Smooth muscle cell (in vitro differentiated cells): Measurements from ENCODE around the gene SLIT3. TPM values are rescaled to one million over a fixed set of nuclear protein-coding genes. Genes with fewer than 3 reads are reported as not detected.

Source experiments
- DNase-seq: peaks from one replicate; lab custom pipeline; 2025; ENCODE audit not compliant: unreplicated experiment; lab: John Stamatoyannopoulos, UW
- H2AFZ ChIP-seq: fragments of 200-600 bp; sonication (generic); 2 replicates; pipeline ENCODE4 v1.6.0; 2016; ENCODE audit warnings: antibody characterized with exemption, low read depth, mild to moderate bottlenecking
- H3F3A ChIP-seq: fragments of 200-600 bp; sonication (generic); 2 replicates; pipeline ENCODE4 v1.6.0; 2017; ENCODE audit warnings: antibody characterized with exemption, low read depth
- H3K27ac ChIP-seq: fragments of 200-600 bp; sonication (generic); 2 replicates; pipeline ENCODE4 v1.5.1; 2016; ENCODE audit warnings: low read depth, mild to moderate bottlenecking
- H3K27me3 ChIP-seq: fragments of 200-600 bp; sonication (generic); 2 replicates; pipeline ENCODE4 v1.6.1; 2016; ENCODE audit warnings: low read depth, mild to moderate bottlenecking
- H3K36me3 ChIP-seq: fragments of 200-600 bp; sonication (generic); 2 replicates; pipeline ENCODE4 v1.5.1; 2016; ENCODE audit warnings: low read depth
- H3K4me1 ChIP-seq: fragments of 200-600 bp; sonication (generic); 2 replicates; pipeline ENCODE4 v1.5.1; 2016; ENCODE audit warnings: low read depth
- H3K4me2 ChIP-seq: fragments of 200-600 bp; sonication (generic); 2 replicates; pipeline ENCODE4 v1.6.0; 2016; ENCODE audit warnings: mild to moderate bottlenecking
- H3K4me3 ChIP-seq: fragments of 200-600 bp; sonication (generic); 2 replicates; pipeline ENCODE4 v1.5.1; 2016; ENCODE audit warnings: mild to moderate bottlenecking
- H3K79me2 ChIP-seq: fragments of 200-600 bp; sonication (generic); 2 replicates; pipeline ENCODE4 v1.6.0; 2016; ENCODE audit warnings: low read depth, mild to moderate bottlenecking
- H3K9ac ChIP-seq: fragments of 200-600 bp; sonication (generic); 2 replicates; pipeline ENCODE4 v1.6.0; 2016; ENCODE audit warnings: low read depth
- H3K9me3 ChIP-seq: fragments of 200-600 bp; sonication (generic); replicated peaks from 2 replicates; pipeline ENCODE4 v1.5.1; 2016; ENCODE audit warnings: low read depth
- H4K20me1 ChIP-seq: fragments of 200-600 bp; sonication (generic); 2 replicates; pipeline ENCODE4 v1.6.0; 2016; ENCODE audit warnings: low read depth
- WGBS: methylation state at CpG from one replicate; pipeline ENCODE4 v1.1.7; 2016; ENCODE audit warnings: low lambda C conversion rate; 5-methylcytosine and 5-hydroxymethylcytosine counted together
- polyA plus RNA-seq: library from polyadenylated mRNA; unstranded; fragments of >200 nt; fragmentation: Nextera tagmentation; extraction: Ambion mirVana; gene quantifications from 2 replicates; pipeline ENCODE4 v1.2.1, GENCODE V29; 2016
- total RNA-seq: library from RNA; depleted of rRNA; stranded (reverse); fragments of >200 nt; gene quantifications from 2 replicates; pipeline ENCODE4 v1.2.3, GENCODE V29; 2014
- TF ChIP-seq, protein P1 (sequence below): fragments of 200-600 bp; sonication (generic); IDR thresholded peaks from 2 replicates; pipeline ENCODE4 v1.5.1; 2017; ENCODE audit warnings: borderline replicate concordance, mild to moderate bottlenecking, antibody characterized with exemption; ENCODE audit not compliant: insufficient read depth, poor library complexity, severe bottlenecking

The SLIT3 gene
- total and polyA plus RNA-seq, 2 experiments from 2014 or later: 25.4 to 29.5 TPM

DNA sequence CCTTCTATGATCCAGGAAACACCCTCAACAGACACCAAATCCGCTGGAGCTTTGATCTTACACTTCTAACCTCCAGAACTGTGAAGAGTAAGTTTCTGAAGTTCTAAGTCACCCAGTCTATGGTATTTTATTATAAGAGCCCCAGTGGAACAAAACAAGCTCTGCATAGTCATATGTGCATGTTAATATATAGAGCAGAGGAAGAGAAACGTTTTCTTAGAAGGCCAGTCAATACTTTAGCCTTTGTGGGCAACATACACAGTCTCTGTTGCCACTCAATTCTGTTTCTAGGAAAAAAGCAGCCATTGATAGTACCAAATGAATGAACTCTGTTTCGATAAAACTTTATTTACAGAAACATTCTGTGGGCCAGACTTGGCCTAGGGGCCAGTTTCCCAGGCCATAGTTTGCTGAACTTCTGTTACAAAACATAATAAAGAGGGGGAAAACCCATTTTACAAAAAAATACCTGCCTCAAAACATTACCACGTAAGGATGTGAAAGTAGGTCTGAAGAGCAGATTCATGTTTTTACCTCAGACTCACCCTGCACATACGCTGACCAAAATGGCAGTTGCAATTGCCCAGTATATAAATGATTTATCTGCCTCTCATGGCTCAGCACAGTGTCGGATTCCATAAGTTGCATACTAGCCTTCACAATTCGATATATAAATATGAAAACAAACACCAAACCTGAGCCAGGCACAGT lies 350.5 kb downstream of the SLIT3 start:
- Histone ChIP-seq H3K4me3 (no peak overlapping the region), H3K9ac (no peak overlapping the region), H3K27me3 (no peaks in the 10 kb centered on the region), H3K27ac (no peak overlapping the region), H3K4me1 (no peaks in the 10 kb centered on the region), H3K9me3 (no peaks in the 10 kb centered on the region), H3F3A (peaks cover 5% of the 10 kb centered on the region), H3K36me3 (no peaks in the 10 kb centered on the region), H2AFZ (no peak overlapping the region), H4K20me1 (no peaks in the 10 kb centered on the region), H3K4me2 (no peak overlapping the region), H3K79me2 (no peaks in the 10 kb centered on the region)
- TF ChIP-seq, protein P1, sequence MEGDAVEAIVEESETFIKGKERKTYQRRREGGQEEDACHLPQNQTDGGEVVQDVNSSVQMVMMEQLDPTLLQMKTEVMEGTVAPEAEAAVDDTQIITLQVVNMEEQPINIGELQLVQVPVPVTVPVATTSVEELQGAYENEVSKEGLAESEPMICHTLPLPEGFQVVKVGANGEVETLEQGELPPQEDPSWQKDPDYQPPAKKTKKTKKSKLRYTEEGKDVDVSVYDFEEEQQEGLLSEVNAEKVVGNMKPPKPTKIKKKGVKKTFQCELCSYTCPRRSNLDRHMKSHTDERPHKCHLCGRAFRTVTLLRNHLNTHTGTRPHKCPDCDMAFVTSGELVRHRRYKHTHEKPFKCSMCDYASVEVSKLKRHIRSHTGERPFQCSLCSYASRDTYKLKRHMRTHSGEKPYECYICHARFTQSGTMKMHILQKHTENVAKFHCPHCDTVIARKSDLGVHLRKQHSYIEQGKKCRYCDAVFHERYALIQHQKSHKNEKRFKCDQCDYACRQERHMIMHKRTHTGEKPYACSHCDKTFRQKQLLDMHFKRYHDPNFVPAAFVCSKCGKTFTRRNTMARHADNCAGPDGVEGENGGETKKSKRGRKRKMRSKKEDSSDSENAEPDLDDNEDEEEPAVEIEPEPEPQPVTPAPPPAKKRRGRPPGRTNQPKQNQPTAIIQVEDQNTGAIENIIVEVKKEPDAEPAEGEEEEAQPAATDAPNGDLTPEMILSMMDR: no peak
- DNase-seq: no peak
- WGBS: 92% methylated on average over 7 of the region's 7 CpGs

DNA sequence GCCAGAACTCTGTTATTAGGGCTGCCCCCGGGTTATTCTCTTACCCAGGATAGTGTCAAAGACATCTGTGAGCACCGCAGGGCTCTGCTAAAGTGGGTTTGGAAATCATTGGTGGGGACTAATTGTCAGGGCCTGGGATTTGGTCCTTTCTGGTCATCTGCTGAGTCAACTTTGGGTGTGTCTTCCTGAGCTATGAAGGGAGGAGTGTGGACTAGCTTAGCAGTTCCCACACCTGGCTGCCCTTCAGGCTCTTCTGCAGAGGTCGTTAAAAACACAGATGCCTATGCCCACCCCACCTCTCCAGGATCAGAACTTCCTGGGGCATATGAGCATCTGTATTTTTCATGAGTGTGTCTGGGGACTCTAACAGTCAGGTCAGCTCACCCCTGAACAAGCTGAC lies 352.2 kb downstream of the SLIT3 start:
- no peak for DNase-seq
- Histone ChIP-seq H3K36me3 (no peaks in the 10 kb centered on the region), H3K9me3 (no peaks in the 10 kb centered on the region), H3K27me3 (no peaks in the 10 kb centered on the region), H4K20me1 (no peaks in the 10 kb centered on the region), H3K4me1 (peaks cover 7% of the 10 kb centered on the region), H2AFZ (no peak overlapping the region), H3K79me2 (no peaks in the 10 kb centered on the region), H3K27ac (no peak overlapping the region), H3F3A (peaks cover 10% of the 10 kb centered on the region), H3K9ac (no peak overlapping the region), H3K4me3 (no peak overlapping the region), H3K4me2 (no peak overlapping the region)
- WGBS: 71% methylated on average over 3 of the region's 3 CpGs
- TF ChIP-seq, protein P1: no peak

DNA sequence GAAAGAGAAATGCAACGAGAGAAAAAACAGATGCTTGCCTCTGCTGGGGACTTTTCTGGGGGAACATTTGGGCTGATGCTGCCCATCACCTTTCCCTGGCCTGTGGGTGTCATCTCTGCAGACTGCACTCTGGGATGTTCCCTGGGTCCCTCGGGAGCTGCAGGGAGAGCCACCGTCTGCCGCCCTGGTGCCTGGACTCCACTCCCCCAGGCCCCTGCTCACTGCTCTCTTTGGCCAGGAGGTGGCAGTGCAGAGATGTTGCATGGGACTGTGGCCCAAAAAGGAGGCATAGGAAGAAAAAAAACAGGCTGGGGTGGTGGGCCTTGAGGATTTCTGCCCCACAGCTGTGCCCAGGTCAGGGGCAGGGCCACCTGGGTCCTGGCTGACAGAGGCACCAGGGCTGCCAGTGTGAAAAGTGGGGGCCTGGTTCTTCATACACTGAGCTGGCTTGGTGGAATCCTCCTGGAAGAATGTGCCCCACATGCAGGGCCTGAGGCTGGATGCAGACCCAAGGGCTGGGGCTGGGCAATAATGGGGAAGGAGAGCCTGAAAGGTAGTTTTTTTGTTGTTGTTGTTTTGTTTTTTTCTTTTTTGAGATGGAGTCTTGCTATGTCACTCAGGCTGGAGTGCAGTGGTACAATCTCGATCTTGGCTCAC lies 353.6 kb downstream of the SLIT3 start:
- Histone ChIP-seq H3K27me3 (no peaks in the 10 kb centered on the region), H3K4me2 (peak overlapping the region; percentile 1), H4K20me1 (no peaks in the 10 kb centered on the region), H3K4me3 (no peak overlapping the region), H3K79me2 (no peaks in the 10 kb centered on the region), H3K36me3 (no peaks in the 10 kb centered on the region), H3K9ac (no peak overlapping the region), H3F3A (peaks cover 17% of the 10 kb centered on the region), H2AFZ (no peak overlapping the region), H3K4me1 (peaks cover 7% of the 10 kb centered on the region), H3K27ac (no peak overlapping the region), H3K9me3 (no peaks in the 10 kb centered on the region)
- WGBS: 32% methylated on average over 5 of the region's 5 CpGs
- TF ChIP-seq, protein P1: peak; percentile 74
- peak; percentile 13 for DNase-seq
